ENCODE results near the gene SLC22A15. TPM values are rescaled to one million over a fixed set of nuclear protein-coding genes. Genes with fewer than 3 reads are reported as not detected.

The SLC22A15 gene
- total RNA-seq, 1 experiment from 2014 or later, result 0.16 TPM

DNA sequence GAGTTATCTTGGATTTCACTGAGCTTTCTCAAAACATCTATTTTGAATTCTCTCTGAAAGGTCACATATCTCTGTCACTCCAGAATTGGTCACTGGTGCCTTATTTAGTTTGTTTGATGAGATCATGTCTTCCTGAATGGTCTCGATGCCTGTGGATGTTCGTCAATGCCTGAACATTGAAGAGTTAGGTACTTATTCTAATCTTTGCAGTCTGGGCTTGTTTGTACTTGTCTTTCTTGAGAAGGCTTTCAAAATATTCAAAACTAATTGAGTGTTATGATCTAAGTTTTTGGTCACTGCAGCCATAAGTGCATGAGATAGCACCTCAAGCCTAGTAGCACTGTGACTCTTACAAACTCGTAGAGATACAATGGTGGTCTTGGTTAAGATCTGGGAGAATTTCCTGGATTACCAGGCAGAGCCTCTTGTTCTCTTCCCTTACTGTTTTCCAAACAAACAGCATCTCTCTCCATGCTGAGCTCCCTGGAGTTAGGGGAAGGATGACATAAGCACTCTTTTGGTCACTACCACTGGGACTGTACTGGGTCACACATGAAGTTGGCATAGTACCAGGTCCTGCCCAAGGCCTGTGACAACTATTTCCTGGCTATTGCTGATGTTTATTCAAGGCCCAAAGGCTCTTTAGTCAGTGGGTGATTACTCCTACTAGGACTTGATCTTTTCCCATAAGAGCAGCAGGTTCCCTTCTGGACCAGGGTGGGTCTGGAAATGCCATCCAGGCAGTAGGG lies 25.6 kb downstream of the SLC22A15 start:
- no peak for DNase-seq
- TF ChIP-seq, protein P1, sequence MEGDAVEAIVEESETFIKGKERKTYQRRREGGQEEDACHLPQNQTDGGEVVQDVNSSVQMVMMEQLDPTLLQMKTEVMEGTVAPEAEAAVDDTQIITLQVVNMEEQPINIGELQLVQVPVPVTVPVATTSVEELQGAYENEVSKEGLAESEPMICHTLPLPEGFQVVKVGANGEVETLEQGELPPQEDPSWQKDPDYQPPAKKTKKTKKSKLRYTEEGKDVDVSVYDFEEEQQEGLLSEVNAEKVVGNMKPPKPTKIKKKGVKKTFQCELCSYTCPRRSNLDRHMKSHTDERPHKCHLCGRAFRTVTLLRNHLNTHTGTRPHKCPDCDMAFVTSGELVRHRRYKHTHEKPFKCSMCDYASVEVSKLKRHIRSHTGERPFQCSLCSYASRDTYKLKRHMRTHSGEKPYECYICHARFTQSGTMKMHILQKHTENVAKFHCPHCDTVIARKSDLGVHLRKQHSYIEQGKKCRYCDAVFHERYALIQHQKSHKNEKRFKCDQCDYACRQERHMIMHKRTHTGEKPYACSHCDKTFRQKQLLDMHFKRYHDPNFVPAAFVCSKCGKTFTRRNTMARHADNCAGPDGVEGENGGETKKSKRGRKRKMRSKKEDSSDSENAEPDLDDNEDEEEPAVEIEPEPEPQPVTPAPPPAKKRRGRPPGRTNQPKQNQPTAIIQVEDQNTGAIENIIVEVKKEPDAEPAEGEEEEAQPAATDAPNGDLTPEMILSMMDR (IDR thresholded peaks at IDR 0.05; ENCODE audit: insufficient read depth in 1 of 2, low read depth in 1 of 2, low read length in 1 of 2, severe bottlenecking in 1 of 2, unreplicated experiment in 1 of 2), result no peak
- Mint-ChIP-seq H3K4me3 (ENCODE audit: unreplicated experiment) (no peak overlapping the region), H3K4me1 (ENCODE audit: low read depth, unreplicated experiment) (no peaks in the 10 kb centered on the region), H3K36me3 (ENCODE audit: insufficient read depth, unreplicated experiment) (no peaks in the 10 kb centered on the region), H3K27ac (ENCODE audit: unreplicated experiment) (no peak overlapping the region), H3K9me3 (ENCODE audit: unreplicated experiment) (peaks cover 17% of the 10 kb centered on the region), H3K27me3 (ENCODE audit: insufficient read depth, unreplicated experiment) (no peaks in the 10 kb centered on the region)
- H3K4me3 ChIP-seq (ENCODE audit: low read depth, low read length), result no peak overlapping the region
- intact Hi-C loops (cut with micrococcal nuclease; ENCODE audit: unreplicated experiment), result no loop called here
- ChIA-PET CTCF (no interaction called here), POLR2A (no interaction called here)
- H3K4me1 ChIP-seq, result no peaks in the 10 kb centered on the region
- no TSS peak for BruUV-seq (replicated peaks)
- no peaks in the 10 kb centered on the region for H3K27me3 ChIP-seq (replicated peaks; ENCODE audit: control insufficient read depth, insufficient read depth, low read length)
- no peaks in the 10 kb centered on the region for H3K36me3 ChIP-seq (ENCODE audit: control insufficient read depth, insufficient read depth, low read length)
- no peaks in the 10 kb centered on the region for H3K9me3 ChIP-seq

GRCh38 chr1:116002781-116003420 lies 26.6 kb downstream of the SLC22A15 start:
- Mint-ChIP-seq H3K4me3 (ENCODE audit: unreplicated experiment) (no peak overlapping the region), H3K36me3 (ENCODE audit: insufficient read depth, unreplicated experiment) (no peaks in the 10 kb centered on the region), H3K27ac (ENCODE audit: unreplicated experiment) (no peak overlapping the region), H3K4me1 (ENCODE audit: low read depth, unreplicated experiment) (no peaks in the 10 kb centered on the region), H3K9me3 (ENCODE audit: unreplicated experiment) (peaks cover 12% of the 10 kb centered on the region), H3K27me3 (ENCODE audit: insufficient read depth, unreplicated experiment) (no peaks in the 10 kb centered on the region)
- BruUV-seq (replicated peaks), result no TSS peak
- Histone ChIP-seq H3K4me3 (ENCODE audit: low read depth, low read length) (no peak overlapping the region), H3K4me1 (no peaks in the 10 kb centered on the region), H3K9me3 (no peaks in the 10 kb centered on the region), H3K36me3 (ENCODE audit: control insufficient read depth, insufficient read depth, low read length) (no peaks in the 10 kb centered on the region), H3K27me3 (replicated peaks; ENCODE audit: control insufficient read depth, insufficient read depth, low read length) (no peaks in the 10 kb centered on the region)
- ChIA-PET CTCF (no interaction called here), POLR2A (no interaction called here)
- intact Hi-C loops (cut with micrococcal nuclease; ENCODE audit: unreplicated experiment), result no loop called here
- no peak for DNase-seq
- TF ChIP-seq, protein P1 (IDR thresholded peaks at IDR 0.05; ENCODE audit: insufficient read depth in 1 of 2, low read depth in 1 of 2, low read length in 1 of 2, severe bottlenecking in 1 of 2, unreplicated experiment in 1 of 2), result no peak

- Histone ChIP-seq H3K4me3 (ENCODE audit: low read depth, low read length) (no peak overlapping the region), H3K4me1 (no peaks in the 10 kb centered on the region), H3K9me3 (no peaks in the 10 kb centered on the region), H3K27me3 (replicated peaks; ENCODE audit: control insufficient read depth, insufficient read depth, low read length) (no peaks in the 10 kb centered on the region), H3K36me3 (ENCODE audit: control insufficient read depth, insufficient read depth, low read length) (no peaks in the 10 kb centered on the region)
- no peak overlapping the region for H3K27ac Mint-ChIP-seq (ENCODE audit: unreplicated experiment)
- POLR2A ChIA-PET, result no interaction called here
- no peaks in the 10 kb centered on the region for H3K36me3 Mint-ChIP-seq (ENCODE audit: insufficient read depth, unreplicated experiment)
- no peak for DNase-seq
- TF ChIP-seq, protein P1 (IDR thresholded peaks at IDR 0.05; ENCODE audit: insufficient read depth in 1 of 2, low read depth in 1 of 2, low read length in 1 of 2, severe bottlenecking in 1 of 2, unreplicated experiment in 1 of 2), result no peak
- no peaks in the 10 kb centered on the region for H3K4me1 Mint-ChIP-seq (ENCODE audit: low read depth, unreplicated experiment)
- intact Hi-C loops (cut with micrococcal nuclease; ENCODE audit: unreplicated experiment), result no loop called here
- H3K9me3 Mint-ChIP-seq (ENCODE audit: unreplicated experiment), result peaks cover 3% of the 10 kb centered on the region
- CTCF ChIA-PET, result no interaction called here
- no peaks in the 10 kb centered on the region for H3K27me3 Mint-ChIP-seq (ENCODE audit: insufficient read depth, unreplicated experiment)
- BruUV-seq (replicated peaks), result no TSS peak
- H3K4me3 Mint-ChIP-seq (ENCODE audit: unreplicated experiment), result no peak overlapping the region
Measured at GRCh38 chr1:116003823-116004222, 27.5 kb downstream of the SLC22A15 start.

Data from Caco-2 (cell line).